ENCODE results near the gene CCDC74B.
"Not testable (repeated sequence)": the region's sequence is repeated elsewhere in the genome, so short reads cannot be mapped to it uniquely, and the experiment has no call there.

The CCDC74B gene

DNA sequence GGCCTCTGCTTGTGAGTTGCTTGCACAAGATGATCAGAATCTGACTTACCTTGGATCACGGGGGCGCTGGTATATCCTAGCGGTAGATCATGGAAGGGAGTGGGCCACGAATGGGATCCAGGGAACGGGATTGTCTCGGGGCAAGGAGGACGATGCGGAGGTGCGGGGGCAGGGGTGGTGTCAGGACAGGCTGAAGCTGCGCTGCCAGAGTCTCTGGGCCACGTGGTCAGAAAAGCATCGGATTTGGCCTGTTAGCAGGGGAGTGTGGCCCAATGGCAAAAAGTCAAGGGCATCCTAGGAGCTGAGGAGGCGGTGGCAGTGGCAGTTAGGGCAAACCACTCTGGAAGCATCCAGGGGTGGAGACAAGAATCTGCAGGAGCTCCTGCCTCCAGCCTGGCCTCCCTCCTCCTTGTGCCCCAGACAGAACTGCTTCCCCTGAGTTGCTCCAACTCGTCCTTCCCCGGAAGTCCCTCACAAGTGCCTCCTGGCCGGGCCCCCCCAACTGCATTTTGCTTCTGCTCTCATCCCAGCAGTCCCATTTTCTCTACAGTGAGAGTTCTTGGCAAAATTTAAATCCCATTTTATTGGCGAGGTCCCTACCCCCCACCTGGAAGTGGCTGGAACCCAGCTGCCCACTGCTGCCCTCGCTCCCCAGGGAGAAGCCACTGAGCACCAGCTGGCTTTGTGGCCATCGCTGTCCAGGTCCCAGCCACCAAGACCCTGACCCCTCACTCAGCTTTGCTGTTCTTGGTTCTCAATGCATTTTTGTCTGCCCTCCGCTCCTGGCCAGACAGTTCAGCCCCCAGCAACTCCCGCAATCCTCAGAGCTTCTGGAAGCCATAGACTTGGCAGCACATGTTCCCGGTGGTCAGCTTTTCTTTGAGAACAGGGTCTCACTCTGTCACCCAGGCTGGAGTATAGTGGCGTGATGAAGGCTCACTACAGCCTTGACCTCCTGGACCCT is 5.6 kb upstream of the CCDC74B start:
- no peak for DNase-seq (ENCODE audit: low spot score)

DNA sequence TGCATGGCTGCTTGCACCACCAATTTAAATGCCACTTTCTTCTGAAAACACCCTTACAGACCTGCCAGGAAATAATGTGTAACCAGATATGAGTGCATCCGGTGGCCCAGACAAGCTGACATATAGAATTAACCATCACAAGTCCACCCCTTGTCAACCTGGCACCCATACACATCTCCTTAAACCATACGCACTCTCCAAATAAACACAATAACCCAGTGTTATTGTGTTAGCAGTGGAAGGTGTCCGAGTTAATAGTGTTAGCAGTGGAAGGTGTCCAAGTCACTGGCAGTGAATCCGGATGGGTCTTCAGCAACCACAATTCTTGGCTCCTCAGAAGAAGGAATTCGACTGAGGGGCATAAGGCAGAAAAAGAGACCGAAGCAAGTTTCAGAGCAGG is 3.6 kb upstream of the CCDC74B start:
- DNase-seq (ENCODE audit: low spot score), result not testable (repeated sequence)

DNA sequence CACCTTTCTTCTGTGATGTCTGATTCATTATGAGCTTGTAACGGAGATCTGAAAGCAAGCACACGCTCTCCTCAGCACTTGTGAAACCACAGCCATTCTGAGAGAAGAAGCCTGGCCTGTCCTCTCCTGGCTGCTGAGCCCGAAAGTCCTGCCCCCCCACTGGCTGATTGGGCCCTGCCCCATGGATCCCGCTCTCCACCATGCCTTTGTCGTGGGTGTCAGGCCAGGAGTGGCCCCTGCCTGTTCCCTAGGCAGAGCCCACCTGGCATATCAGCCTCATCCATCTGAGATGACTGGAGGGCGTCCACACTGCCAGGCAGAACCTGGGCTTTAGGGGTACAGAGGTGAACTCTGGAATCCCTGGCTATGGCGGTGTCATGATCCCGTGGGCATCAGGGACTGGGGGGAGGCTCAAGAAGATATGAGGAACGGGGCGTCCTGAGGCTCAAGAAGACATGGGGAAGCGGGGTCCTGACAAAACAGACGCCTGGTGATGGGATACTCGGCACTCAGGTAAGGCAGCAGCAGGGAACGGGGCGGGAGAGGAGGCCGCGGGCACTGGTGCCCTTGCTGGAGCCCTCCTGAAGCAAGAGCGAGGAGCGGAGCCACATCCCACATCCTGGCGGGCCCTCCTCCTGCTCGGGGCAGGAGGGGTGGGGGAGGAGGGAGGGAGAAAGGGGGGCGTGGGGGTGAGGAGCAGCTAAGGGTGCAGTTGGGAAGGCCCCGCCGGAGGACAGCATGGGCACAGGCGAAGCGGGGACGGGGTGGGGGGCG is 1.5 kb downstream of the CCDC74B start:
- DNase-seq (ENCODE audit: low spot score), result not testable (repeated sequence)

DNA sequence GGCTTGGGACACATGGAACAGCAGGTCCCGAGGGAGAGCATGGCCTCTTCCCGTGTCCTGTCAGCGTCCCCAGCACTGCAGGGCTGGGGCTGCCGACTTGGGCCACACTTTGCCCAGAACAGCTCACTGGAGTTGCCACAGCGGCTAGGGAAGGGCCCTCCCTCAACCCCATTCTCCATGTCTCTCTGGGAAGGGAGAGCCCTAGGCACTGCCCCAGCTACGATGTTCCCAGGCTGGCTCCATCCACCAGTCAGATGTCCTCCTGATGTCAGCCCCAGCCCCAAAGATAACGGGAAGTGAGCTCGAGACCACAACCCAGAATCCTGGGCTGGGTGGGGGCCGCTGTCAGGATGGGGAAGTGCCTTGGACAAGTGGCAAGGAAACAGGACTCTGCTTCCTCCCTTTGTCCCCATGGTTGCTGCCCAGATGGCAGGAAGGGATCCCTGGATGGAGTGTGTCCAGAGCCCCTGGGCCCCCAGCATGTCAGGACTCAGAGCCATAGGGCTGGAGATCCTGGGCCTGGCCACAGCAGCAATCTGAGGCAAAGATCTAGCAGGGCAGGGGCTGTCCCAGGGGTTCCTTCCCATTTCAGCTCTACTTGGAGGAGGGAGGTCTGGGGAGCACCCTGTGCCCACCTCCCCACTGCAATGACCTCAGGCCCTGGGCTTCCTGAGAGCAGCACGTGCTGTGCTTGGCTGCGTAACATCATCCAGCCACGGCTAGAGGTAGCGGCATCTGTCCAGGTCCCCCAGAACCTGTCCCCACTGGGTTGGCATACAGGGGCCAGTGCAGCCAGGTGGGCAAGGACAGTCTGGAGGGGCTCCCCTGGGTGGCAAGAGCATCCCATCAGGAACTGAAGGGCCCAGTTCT is 2.3 kb downstream of the CCDC74B start:
- DNase-seq (ENCODE audit: low spot score), result not testable (repeated sequence)

DNA sequence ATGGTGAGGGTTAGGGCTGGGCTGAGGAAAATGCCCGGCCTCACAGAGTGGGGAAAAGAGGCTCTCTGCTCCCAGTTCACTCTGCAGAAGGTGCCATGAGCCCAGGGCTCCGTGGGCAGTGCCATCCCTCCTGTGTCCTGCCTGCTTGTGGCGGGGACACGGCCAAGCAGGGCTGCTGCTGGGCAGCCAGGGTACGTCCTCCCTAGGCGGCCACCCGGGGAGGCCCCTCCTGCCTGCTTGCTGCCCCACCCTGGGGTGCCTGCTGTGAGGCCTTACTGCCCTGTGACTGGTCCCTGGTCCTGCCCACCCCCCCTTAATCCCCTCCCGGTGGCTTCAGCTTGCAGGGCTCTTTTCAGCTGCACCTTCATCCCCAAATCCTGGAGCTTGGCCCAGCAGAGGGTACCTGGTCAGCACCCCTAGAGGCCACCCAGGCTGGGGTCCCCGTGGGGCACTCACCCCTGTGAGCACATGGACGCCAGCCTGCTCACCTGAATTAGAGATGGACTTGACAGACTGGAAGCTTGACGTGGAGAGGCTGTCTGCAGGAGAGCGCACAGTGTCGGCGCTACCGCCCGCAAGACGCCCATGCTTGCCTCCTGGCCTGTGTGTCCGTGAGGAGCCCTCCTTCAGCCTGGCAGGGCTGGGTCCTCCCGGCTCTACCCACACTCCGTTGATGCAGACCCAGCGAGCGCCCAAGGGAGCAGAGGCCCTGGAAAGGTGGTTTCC is 3.1 kb downstream of the CCDC74B start:
- DNase-seq (ENCODE audit: low spot score), result not testable (repeated sequence)

DNA sequence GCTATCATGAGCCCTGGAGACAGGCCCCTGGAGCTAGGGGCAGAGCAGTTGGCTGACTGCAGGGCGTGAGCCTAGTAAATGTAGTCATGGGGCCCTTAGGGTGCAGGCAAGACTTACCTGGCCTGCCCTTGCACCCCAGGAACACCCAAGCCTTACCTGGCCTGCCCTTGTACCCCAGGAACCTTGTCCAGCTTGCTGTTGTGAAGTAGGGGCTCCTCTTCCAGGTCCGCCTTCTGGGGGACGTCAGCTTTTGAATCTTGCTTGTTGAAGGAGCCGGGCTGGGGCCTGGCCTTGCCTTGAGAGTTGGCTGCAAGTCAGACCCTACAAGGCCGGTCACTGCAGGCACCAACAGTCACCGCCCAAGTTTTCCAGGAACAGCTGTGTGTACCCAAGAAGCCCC is 3.9 kb downstream of the CCDC74B start:
- not testable (repeated sequence) for DNase-seq (ENCODE audit: low spot score)

DNA sequence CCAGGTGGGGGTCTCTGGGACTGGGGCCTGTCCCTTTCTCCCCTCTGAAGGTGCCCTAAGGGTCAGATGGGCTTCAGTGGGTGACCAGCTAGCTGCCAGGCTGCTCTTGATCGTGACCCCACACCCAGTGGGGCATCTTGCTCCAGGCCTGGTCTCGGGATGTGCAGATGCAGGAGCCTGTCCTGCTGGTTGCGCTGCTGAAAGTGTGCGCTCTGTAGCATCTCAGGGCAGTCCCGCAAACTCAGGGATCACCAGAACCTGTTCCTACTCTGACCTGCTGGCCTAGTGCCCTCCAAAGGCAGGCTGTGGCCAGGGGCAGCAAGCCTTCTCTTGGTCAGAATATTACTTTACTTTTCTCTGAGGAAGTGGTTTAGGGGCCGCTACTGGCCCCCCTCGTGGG is 4.4 kb downstream of the CCDC74B start:
- not testable (repeated sequence) for DNase-seq (ENCODE audit: low spot score)

DNA sequence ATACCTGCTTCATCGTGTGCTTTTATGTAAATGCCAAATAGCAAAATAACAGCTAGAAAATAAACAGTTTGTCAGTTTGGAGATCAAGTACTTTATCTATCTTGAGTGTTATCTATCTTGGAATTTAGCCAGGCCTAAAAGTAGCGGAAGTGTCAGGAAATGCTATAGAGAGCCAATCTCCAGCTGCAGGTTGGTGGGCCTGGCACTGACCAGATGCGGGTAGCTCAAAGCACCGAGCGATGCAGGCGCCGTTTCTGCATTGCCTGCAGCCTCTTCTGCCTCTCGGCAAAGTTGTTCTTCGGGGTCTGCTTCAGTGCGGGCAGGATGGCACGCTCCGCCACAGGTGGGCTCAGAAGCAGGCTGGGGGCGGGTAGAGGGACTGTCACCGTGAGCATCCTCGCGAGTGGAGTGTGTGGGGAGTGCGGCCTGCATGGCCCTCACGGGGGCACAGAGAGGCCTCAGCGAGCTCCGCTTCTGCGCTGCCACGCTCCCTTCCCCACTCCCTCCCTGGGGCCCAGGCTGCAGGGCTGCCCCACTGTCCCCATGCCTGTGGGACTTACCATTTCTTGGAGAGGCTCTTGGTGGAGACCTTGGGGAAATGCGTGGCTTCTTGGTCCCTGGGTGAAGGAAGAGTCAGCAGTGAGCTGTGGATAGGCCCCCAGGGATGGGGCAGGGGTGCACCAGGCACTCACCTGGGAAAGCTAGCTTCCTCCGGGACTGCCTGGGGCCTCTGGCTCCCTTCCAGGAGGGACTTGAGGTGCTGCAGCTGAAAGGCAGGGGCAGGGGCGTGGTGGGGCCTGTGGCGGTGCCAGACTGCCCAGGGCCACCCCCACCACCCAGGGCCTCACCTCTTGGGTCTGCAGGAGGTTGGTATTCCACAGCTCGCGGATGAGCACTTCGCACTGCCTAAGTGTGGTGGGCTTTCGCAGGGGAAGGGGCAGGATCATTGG is 5.3 kb downstream of the CCDC74B start:
- not testable (repeated sequence) for DNase-seq (ENCODE audit: low spot score)

DNA sequence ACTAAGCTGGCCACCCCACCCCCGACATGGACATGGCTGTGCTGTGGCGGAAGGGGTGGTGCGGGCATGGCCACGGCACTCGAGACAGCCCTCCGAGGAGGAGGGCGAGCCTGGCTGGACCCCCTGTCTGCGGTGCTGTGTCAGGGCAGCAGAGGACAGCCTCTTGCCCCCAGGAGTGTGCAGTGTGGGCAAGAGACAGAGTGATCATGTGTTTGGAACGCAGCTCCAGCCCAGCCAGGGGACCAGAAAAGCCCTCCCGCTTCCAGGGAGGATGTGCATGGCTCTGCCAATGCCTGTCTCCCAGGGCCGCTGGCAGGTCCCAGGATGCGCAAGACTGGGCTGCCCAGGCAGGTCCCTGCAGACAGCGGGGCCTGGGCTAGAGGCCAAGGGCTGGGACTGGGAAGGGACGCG is 6.1 kb downstream of the CCDC74B start:
- DNase-seq (ENCODE audit: low spot score), result not testable (repeated sequence)

DNA sequence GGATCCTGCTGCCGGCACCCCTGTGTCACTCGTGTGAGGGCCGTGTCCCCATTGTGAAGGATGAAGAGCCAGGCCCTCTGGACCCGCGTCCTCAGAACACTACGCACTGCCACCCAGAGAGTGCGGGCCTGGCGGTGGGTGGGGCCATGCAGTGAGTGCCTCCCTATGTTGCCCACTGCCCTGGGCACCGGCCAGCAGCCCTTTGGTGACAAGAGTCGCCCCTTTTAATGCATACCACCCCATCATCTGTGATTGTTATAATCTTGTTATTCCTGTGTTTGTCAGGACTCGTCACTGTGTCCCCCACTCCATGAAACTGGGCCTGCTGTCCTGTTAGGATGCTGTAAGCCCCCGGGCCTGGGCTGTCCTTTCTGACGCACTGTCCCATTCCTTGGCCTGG is 6.6 kb downstream of the CCDC74B start:
- DNase-seq (ENCODE audit: low spot score), result not testable (repeated sequence)

DNA sequence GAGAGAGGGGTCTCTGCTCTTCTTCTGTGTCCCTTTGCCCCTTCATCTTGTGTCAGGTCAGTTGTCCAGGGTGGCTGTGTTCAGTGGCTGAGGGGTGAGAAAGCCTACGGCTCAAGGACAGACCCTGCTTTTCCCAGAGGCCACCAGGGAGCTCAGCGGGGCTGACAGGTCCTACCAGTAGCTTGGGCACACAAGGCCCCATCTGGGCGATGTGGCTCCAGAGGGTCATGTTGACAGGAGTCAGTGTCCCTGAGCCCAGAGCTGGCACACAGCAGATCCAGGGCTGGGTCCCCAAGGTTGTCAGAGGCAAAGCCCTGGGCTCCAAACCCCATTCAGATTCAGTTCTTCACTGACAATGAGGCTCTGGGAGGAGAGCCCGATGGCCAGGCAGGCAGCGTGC is 7.8 kb downstream of the CCDC74B start:
- DNase-seq (ENCODE audit: low spot score), result not testable (repeated sequence)

DNA sequence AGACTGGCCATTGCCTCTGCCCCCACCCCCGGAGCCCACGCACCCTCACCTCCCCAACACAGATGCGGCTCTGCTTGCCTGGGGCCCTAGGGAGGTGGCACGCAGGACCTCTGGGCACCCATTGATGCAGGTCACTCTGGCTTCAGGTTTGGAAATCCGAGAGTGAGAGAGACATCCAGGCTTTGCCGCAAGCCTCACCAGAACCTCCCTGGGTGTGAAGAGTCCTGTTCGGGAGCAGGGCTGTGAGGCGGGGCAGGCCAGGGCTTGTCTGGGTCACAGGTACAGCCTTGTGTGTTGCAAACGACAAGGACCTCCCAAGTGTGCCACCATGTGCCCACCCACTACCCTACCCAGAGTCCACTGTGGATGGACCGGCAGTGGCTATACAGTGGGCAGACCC is 8.4 kb downstream of the CCDC74B start:
- DNase-seq (ENCODE audit: low spot score), result not testable (repeated sequence)

DNA sequence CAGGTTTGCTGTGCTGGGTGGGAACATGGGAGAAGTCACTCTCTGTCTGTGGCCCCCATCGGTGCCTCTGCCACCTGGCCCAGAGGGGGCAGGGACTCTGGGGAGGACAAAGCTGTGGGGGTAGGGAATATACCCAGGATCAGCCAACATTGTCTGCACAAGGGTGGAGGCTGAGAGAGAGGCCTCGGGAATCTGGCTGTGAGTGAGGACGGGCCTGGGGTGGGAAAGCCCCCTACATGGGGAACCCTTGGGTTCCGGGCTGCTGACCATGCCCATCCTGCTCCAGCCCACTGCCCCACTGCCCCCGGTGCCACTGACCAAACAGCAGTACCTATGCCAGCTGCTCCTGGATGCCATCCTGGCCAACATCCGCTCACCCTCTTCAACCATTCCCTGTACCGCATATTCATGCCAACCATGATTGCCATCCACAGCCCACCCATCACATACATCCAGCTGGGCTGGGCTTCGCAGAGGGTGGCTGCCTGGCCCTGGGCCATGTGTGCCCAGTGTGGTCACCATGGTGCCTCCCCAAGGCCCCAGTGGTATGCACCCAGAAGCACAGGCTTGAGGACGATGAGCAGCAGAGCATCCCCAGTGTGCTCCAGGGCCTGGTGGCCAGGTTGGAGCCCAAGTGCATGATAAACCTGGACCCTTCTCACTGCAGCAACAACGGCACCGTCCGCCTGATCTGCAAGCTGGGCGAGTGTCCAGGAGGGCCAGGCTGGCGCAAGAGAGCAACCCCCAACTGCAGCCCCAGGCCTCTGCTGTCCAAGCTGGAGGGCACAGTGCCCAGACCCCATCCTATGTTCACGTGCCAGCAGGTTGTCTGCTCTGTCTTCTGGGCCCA is 9.0 kb downstream of the CCDC74B start:
- DNase-seq (ENCODE audit: low spot score), result no peak

DNA sequence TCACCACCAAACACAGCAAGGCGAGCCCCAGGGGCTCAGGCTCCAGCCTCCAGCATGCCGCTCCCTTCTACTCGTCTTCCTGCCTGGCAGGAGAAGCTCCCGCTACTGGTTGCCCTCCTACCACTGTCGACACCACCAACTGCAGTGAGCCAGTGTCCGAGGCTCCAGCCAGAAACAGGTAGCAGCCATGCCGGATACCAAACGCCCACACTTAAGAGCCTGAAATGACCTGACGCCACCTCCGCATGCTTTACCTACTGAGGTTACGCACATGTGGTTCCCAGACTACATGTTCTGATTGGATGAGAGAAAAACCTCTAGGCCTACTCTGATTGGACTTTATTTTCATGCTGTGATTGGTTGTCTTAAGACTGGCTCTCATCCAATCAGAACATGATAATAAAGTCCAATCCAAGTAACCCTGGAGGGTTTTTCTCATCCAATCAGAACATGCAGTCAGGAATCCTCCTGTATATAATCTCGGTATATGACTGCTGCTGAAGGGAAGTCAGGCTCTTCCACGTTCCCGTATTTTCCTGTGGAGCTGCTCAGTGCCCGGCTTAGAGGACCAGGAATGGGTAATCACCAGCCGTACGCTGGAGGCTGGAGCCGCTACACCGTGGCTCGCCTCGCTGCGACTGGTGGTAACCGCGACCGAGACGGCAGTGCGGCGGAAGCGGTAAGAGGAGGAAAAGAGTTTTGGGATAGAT is 15.6 kb downstream of the CCDC74B start, which contains the start of gene POTEF:
TSS of gene POTEF (minus strand) at position 103 of the 710 bp plus-strand sequence. CDS start 8,707 bp downstream, outside the sequence.
- not testable (repeated sequence) for DNase-seq (ENCODE audit: low spot score)

DNA sequence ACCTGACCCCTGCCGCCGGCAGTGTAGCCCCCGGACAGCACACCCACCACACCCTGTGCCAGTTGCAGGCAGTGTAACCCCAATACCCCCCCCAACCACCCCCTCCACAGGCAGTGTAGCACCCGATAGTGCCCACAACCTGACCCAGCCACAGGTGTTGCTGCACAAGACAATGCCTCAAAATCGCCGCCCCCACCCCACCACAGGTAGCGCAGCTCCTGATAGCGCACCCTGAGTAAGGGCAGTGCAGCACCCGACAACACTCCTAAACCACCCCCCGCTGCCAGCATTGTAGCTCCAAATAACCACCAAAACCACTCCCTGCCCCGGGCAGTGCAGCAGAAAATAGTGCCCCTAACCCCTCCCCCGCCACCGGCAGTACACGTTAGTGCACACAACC is 16.4 kb downstream of the CCDC74B start:
- not testable (repeated sequence) for DNase-seq (ENCODE audit: low spot score)

DNA sequence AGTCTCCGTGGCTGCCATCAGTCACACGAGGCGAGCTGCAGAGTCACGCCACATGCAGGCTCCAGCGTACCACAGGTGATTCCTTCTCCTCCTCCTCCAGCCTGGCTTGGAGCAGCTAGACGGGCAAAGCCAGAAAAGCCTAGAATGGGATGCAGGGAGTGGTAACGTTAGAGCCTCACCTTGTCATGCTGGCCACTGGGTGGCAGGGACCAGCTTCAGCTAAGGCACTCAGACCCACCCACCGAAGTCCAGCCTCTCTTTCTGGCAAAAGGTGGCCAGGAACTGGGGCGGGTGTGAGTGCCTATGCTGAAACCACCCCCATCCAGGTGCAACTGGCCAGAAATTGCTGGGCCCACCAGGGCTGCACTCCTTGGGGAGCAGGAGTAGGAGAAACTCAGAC is 17.2 kb downstream of the CCDC74B start:
- not testable (repeated sequence) for DNase-seq (ENCODE audit: low spot score)

DNA sequence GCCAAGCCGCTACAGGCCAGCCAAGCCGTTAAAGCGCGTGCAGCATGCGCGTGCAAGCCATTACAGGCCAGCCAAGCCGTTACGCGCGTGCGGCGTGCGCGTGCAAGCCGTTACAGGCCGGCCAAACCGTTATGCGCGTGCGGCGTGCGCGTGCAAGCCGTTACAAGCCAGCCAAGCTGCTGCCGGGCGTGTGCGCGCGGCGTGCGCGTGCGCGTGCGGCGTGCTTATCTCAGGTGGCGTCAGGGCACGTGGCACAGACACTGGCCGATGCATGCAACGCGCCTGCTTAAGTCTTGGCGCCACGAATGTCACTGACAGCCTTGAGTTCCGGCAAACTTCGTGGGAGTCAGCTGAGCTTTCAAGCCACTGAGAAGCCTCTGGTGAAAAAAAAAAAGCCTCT is 24.0 kb downstream of the CCDC74B start:
- DNase-seq (ENCODE audit: low spot score), result not testable (repeated sequence)
